Endothelial cell of umbilical vein (primary cell): ENCODE results near the gene DNAH10. TPM values are rescaled to one million over a fixed set of nuclear protein-coding genes. Genes with fewer than 3 reads are reported as not detected.

Experiments used
- BruUV-seq: library from RNA; stranded (reverse); fragments of 400-500 nt; replicated peaks from 2 replicates; lab custom pipeline; 2021; lab: Mats Ljungman, UMichigan
- CTCF ChIA-PET: fragments of 300-600, 350-600 bp; sonication (Branson Sonifier 250); formaldehyde crosslinking; loops from one replicate; lab custom pipeline; 2021; ENCODE audit warnings: antibody characterized with exemption, inconsistent platforms; lab: Charles Lee
- POLR2A ChIA-PET: fragments of 300-600, 350-600 bp; sonication (Branson Sonifier 250); formaldehyde crosslinking; loops from one replicate; lab custom pipeline; 2021; ENCODE audit warnings: antibody characterized with exemption, inconsistent platforms; lab: Charles Lee
- DNase-seq: peaks from one replicate; pipeline ENCODE4 v3.0.0-alpha.2; 2011; ENCODE audit warnings: low read depth, low spot score
- FAIRE-seq: peaks from 2 replicates; lab custom pipeline; 2011; peaks lifted over from hg19 to GRCh38; lab: Jason Lieb, UNC
- H2AFZ ChIP-seq: 2 replicates; pipeline ENCODE4 v1.6.0; 2012; ENCODE audit warnings: low read depth, low read length, control low read depth, inconsistent platforms
- H3K27ac ChIP-seq: 2 replicates; pipeline ENCODE4 v1.5.1; 2011; ENCODE audit warnings: low read depth, mild to moderate bottlenecking, control low read depth, low read length, moderate library complexity; ENCODE audit not compliant: insufficient read depth
- H3K27me3 ChIP-seq, 2 experiments: 2 replicates each; pipeline versions ENCODE4 v1.6.0 to v1.6.1; 2011; ENCODE audit warnings: low read length in 2 of 2, mixed read lengths in 1 of 2; ENCODE audit not compliant: control insufficient read depth in 2 of 2, insufficient read depth in 2 of 2
- H3K36me3 ChIP-seq, 2 experiments: 2 replicates in 1 of 2; 3 replicates in 1 of 2; pipeline ENCODE4 v1.5.1; 2011; ENCODE audit warnings: low read length in 2 of 2, mild to moderate bottlenecking in 1 of 2, moderate library complexity in 1 of 2; ENCODE audit not compliant: control insufficient read depth in 2 of 2, insufficient read depth in 2 of 2; ENCODE audit errors: extremely low read depth in 1 of 2
- H3K4me1 ChIP-seq: 3 replicates; pipeline ENCODE4 v1.5.1; 2011; ENCODE audit warnings: mild to moderate bottlenecking, low read length; ENCODE audit not compliant: control insufficient read depth, insufficient read depth; ENCODE audit errors: extremely low read depth
- H3K4me2 ChIP-seq: 2 replicates; pipeline ENCODE4 v1.6.1; 2011; ENCODE audit warnings: low read length, control low read depth, mixed read lengths; ENCODE audit not compliant: insufficient read depth
- H3K4me3 ChIP-seq, 3 experiments: fragments of 200-600 bp in 1 of 3; sonication (generic), shearing (Covaris generic) in 1 of 3; replicated peaks in 1 of 3; 2 replicates each; pipeline ENCODE4 v1.5.1; 2011 to 2016; ENCODE audit warnings: control low read depth in 3 of 3, low read length in 3 of 3, mild to moderate bottlenecking in 2 of 3, inconsistent platforms in 1 of 3, low read depth in 1 of 3, moderate library complexity in 1 of 3; ENCODE audit not compliant: insufficient read depth in 1 of 3
- H3K79me2 ChIP-seq: 2 replicates; pipeline ENCODE4 v1.6.0; 2012; ENCODE audit warnings: low read length, inconsistent platforms; ENCODE audit not compliant: control insufficient read depth, insufficient read depth
- H3K9ac ChIP-seq: replicated peaks from 2 replicates; pipeline ENCODE3; 2011; ENCODE audit warnings: low read length, control low read depth; ENCODE audit not compliant: insufficient read depth; ENCODE audit errors: extremely low read depth
- H3K9me1 ChIP-seq: replicated peaks from 3 replicates; pipeline ENCODE4 v1.6.0; 2011; ENCODE audit warnings: mild to moderate bottlenecking, low read length; ENCODE audit not compliant: control insufficient read depth, insufficient read depth; ENCODE audit errors: extremely low read depth
- H3K9me3 ChIP-seq: replicated peaks from 2 replicates; pipeline ENCODE4 v1.5.1; 2012; ENCODE audit warnings: low read length, inconsistent platforms; ENCODE audit not compliant: control insufficient read depth, insufficient read depth
- H4K20me1 ChIP-seq: replicated peaks from 2 replicates; pipeline ENCODE3; 2011; ENCODE audit warnings: mild to moderate bottlenecking, low read length; ENCODE audit not compliant: control insufficient read depth, insufficient read depth; ENCODE audit errors: extremely low read depth
- CTCF ChIP-seq, 2 donors: IDR thresholded peaks; 1 replicate in 1 of 2; 2 replicates in 1 of 2; pipeline ENCODE4 v1.5.1; 2011; ENCODE audit warnings: low read length in 2 of 2, mild to moderate bottlenecking in 2 of 2, moderate library complexity in 2 of 2, control low read depth in 1 of 2, inconsistent platforms in 1 of 2, low read depth in 1 of 2; ENCODE audit not compliant: insufficient read depth in 1 of 2; ENCODE audit errors: extremely low read depth in 1 of 2
- EZH2 ChIP-seq: IDR thresholded peaks from 2 replicates; pipeline ENCODE4 v1.6.1; 2012; ENCODE audit warnings: borderline replicate concordance, low read depth, mild to moderate bottlenecking, moderate library complexity, low read length, inconsistent platforms; ENCODE audit not compliant: severe bottlenecking
- FOS ChIP-seq: IDR thresholded peaks from 2 replicates; pipeline ENCODE4 v1.6.1; 2011; ENCODE audit warnings: mild to moderate bottlenecking, low read length, moderate library complexity, borderline replicate concordance; ENCODE audit not compliant: insufficient read depth
- GATA2 ChIP-seq: IDR thresholded peaks from 2 replicates; pipeline ENCODE4 v1.7.0; 2011; ENCODE audit warnings: low read depth, mild to moderate bottlenecking, moderate library complexity, mixed read lengths, low read length; ENCODE audit not compliant: insufficient read length, insufficient read depth
- JUN ChIP-seq: IDR thresholded peaks from 2 replicates; pipeline ENCODE4 v1.6.1; 2011; ENCODE audit warnings: borderline replicate concordance, low read depth; ENCODE audit not compliant: insufficient read length, insufficient read depth
- MAX ChIP-seq: IDR thresholded peaks from 2 replicates; pipeline ENCODE4 v1.6.1; 2011; ENCODE audit not compliant: insufficient read depth, insufficient read length
- MYC ChIP-seq: IDR thresholded peaks from one replicate; pipeline ENCODE4 v1.6.1; 2011; ENCODE audit warnings: mild to moderate bottlenecking, low read depth, low read length
- POLR2A ChIP-seq: IDR thresholded peaks from 2 replicates; pipeline ENCODE4 v1.6.1; 2012; ENCODE audit warnings: low read depth, mild to moderate bottlenecking, control low read depth, low read length
- POLR2AphosphoS5 ChIP-seq: IDR thresholded peaks from 2 replicates; pipeline ENCODE4 v1.6.1; 2012; ENCODE audit warnings: low read depth, mild to moderate bottlenecking, control low read depth, low read length, moderate library complexity; ENCODE audit not compliant: insufficient read depth
- dilution Hi-C: fragments of 300-500 bp; cut with MboI; formaldehyde crosslinking; loops from one replicate; pipeline ENCODE4 v1.15.0; 2019; ENCODE audit warnings: low sequenced_read_pairs; ENCODE audit not compliant: extremely low pct_ligation_motif_present
- intact Hi-C: fragments of 100-400 bp; cut with micrococcal nuclease; formaldehyde crosslinking; loops from one replicate; pipeline ENCODE4 v1.10.0; 2022
- polyA plus RNA-seq, 4 experiments: library from polyadenylated mRNA; depleted of rRNA in 3 of 4; stranded (reverse) in 3 of 4; unstranded in 1 of 4; fragments of >200 nt; gene quantifications; 2 replicates each; pipeline versions ENCODE4 v1.2.1 to v1.2.3, GENCODE V29; 2011 to 2012; ENCODE audit warnings: missing spikeins in 1 of 4
- total RNA-seq: library from RNA; stranded (reverse); gene quantifications from 2 replicates; pipeline ENCODE4 v1.2.3, GENCODE V29; 2021

The DNAH10 gene
- total and polyA plus RNA-seq, 2 donors (not counting 3 experiments of a cell fraction or from before 2014, with no cell fraction given) = 0.04 to 0.31 TPM

- Histone ChIP-seq H3K9me1 (no peaks in the 10 kb centered on the region), H3K9ac (no peak overlapping the region), H3K9me3 (no peaks in the 10 kb centered on the region), H3K27ac (no peak overlapping the region), H3K36me3 (no peaks in the 10 kb centered on the region), H3K27me3 (peaks cover 2 to 15% of the 10 kb centered on the region in 2 experiments), H3K79me2 (no peaks in the 10 kb centered on the region), H3K4me2 (no peak overlapping the region), H3K4me1 (no peaks in the 10 kb centered on the region), H3K4me3 (no peak overlapping the region), H2AFZ (no peak overlapping the region), H4K20me1 (no peaks in the 10 kb centered on the region)
- no TSS peak for BruUV-seq
- POLR2A ChIA-PET = no interaction called here
- no peak for DNase-seq
- CTCF ChIA-PET = no interaction called here
- no peak for TF ChIP-seq EZH2
- TF ChIP-seq CTCF (IDR thresholded peaks at IDR 0.05; ENCODE audit: extremely low read depth in 1 of 2, insufficient read depth in 1 of 2, low read depth in 1 of 2, low read length in 2 of 2) = no peak
- TF ChIP-seq FOS = no peak
- TF ChIP-seq MYC = no peak
- no peak for TF ChIP-seq GATA2
- TF ChIP-seq POLR2AphosphoS5 = no peak
- TF ChIP-seq POLR2A = no peak
- TF ChIP-seq MAX = no peak
- TF ChIP-seq JUN = no peak
- dilution Hi-C loops = no loop called here
- FAIRE-seq = no peak
- intact Hi-C loops = no loop called here
These were observed 155.3 kb downstream of the DNAH10 start for GRCh38 chr12:123917337-123917850.
